ENCODE measurements around the gene IL21R.

Gene IL21R

DNA sequence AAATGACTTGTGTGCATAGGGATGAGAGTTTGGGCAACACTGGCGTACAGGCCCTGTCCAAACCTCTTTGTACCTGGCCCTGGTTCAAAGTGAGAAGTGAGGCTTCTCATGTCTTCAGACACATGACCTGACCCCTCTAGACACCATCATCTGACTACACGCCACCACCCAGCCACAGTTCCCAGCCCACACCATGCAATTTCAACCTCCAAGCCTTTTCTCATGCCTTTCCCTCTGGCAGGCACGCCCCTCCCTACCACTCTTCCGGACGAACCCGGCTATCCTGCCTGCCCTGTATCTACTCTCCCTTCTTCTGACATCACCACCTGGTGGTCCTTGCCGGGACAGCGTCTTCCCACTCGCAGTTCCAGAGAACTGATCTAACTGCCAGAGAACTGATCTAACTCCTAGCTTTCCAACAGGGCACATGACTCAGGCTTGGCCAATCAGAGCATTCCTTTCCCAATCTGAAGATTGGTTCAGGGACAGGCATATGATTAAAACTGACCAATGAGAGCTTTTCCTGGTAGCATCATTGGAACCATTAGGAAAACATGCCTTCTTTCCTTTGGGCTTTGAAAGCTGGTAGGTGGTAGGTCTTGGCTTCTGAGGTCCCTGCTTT lies 27.1 kb upstream of the IL21R start:
- peak; percentile 63 for DNase-seq (ENCODE audit: low read depth)
- no peak overlapping the region for H3K4me3 ChIP-seq (ENCODE audit: low read length)
- TF ChIP-seq, protein P1, sequence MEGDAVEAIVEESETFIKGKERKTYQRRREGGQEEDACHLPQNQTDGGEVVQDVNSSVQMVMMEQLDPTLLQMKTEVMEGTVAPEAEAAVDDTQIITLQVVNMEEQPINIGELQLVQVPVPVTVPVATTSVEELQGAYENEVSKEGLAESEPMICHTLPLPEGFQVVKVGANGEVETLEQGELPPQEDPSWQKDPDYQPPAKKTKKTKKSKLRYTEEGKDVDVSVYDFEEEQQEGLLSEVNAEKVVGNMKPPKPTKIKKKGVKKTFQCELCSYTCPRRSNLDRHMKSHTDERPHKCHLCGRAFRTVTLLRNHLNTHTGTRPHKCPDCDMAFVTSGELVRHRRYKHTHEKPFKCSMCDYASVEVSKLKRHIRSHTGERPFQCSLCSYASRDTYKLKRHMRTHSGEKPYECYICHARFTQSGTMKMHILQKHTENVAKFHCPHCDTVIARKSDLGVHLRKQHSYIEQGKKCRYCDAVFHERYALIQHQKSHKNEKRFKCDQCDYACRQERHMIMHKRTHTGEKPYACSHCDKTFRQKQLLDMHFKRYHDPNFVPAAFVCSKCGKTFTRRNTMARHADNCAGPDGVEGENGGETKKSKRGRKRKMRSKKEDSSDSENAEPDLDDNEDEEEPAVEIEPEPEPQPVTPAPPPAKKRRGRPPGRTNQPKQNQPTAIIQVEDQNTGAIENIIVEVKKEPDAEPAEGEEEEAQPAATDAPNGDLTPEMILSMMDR (IDR thresholded peaks at IDR 0.05; ENCODE audit: insufficient read depth, low read depth, low read length, missing control alignments): peak; percentile 39

DNA sequence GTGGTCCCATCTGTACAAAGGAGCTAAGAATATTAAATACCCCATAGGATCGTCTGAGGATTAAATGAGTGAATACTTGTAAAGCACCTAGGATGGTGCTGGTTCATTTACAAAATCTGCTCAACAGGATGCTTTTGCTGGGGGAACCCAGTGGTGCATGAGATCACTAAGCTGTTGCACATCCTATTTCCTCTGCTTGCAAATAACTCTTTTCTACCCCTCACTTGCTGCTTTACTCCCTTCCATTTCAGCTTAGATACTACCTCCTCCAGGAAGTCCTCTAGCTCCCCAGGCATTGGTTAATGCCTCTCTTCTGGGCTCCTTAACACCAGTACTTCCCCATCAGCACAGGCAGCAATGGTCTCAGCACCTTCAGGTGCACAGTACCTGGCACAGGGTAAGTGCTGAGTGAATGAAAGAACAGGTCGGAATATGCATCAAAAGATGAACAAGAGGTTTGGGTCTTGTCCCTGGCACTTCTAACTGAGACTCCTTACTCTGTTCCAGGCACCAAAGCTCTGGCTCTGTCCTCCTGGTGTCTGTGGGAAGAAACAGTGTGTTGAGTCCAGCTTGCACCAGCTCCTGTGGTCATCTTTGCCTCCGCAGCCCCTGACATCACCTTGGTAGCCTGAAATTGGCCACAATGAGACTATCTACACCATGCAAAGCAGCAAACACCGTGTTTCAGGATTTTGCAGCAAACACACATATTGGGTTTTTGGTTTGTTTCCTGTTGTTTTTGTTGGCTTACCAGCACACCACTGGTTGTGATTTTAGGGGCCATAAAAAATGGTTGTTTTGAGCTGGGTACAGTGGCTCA lies 24.1 kb upstream of the IL21R start:
- DNase-seq (ENCODE audit: low read depth): no peak
- H3K4me3 ChIP-seq (ENCODE audit: low read length): no peak overlapping the region
- TF ChIP-seq, protein P1 (IDR thresholded peaks at IDR 0.05; ENCODE audit: insufficient read depth, low read depth, low read length, missing control alignments): no peak

DNA sequence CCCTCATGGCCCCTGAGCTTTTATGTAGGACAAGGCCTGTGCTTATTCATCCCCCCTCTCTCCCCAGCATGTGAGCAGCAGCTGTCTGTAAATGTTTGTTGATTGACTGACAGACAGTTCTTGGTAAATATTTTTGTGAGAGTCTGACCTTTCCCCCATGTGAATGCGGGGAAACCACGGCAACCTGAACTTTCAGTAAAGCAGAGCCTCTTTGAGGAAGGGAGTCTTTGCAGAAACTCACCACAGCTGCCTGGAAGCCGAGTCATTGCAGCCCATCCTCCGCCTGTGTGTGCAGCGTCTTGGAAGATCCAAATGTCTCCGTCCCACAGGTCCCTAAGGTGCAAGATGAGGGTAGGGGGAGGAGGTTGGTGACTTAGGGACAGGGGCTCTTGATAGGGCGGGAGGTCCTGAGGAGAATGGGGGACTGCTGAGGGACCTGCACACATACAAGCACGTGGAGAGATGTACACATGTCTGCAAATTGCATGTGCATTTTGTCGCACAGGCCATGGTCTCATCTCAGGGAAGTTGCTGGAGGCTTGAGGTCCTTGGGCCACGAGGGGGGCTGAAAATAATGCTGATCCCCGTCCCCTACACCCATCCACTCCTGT lies 23.0 kb upstream of the IL21R start:
- H3K4me3 ChIP-seq (ENCODE audit: low read length): no peak overlapping the region
- DNase-seq (ENCODE audit: low read depth): no peak
- TF ChIP-seq, protein P1 (IDR thresholded peaks at IDR 0.05; ENCODE audit: insufficient read depth, low read depth, low read length, missing control alignments): no peak

DNA sequence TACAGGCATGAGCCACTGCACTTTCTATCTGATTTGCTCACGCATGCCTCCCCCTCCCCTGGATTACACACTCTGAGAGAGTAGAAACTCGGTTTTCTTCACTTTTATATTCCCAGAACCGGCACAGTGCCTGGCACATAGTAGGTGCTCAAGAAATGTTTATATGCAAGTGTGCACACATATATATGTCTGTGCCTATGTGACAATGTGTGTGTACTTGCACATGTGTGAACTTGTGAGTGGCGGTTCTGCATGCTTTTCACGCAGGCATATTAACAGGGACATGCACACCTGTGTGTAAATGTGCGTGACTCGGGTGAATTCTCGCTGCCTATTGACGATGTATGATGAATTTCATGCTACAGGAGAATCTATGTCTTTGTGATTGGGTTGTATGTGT lies 22.1 kb upstream of the IL21R start:
- TF ChIP-seq, protein P1 (IDR thresholded peaks at IDR 0.05; ENCODE audit: insufficient read depth, low read depth, low read length, missing control alignments): no peak
- DNase-seq (ENCODE audit: low read depth): no peak
- H3K4me3 ChIP-seq (ENCODE audit: low read length): no peak overlapping the region

DNA sequence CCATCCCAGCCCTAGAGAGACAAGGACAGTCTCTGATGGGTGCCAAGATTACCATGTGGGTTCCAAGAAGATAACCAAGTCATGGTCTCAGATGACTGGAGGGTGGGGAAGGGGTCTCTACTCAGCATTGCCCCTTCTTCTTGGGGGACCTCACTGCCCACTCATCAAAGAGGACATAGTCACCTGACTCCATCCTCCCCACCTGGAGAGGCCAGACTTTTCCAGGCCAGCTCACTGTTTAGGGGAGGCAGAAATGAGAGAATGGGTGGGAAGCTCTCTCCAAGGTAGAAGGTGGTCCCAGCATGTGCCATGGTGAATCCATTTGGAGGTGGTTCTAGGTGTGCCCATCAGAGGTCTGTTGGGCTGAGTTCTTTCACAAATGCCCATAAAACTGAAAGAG lies 20.7 kb upstream of the IL21R start:
- TF ChIP-seq, protein P1 (IDR thresholded peaks at IDR 0.05; ENCODE audit: insufficient read depth, low read depth, low read length, missing control alignments): no peak
- DNase-seq (ENCODE audit: low read depth): no peak
- no peak overlapping the region for H3K4me3 ChIP-seq (ENCODE audit: low read length)

DNA sequence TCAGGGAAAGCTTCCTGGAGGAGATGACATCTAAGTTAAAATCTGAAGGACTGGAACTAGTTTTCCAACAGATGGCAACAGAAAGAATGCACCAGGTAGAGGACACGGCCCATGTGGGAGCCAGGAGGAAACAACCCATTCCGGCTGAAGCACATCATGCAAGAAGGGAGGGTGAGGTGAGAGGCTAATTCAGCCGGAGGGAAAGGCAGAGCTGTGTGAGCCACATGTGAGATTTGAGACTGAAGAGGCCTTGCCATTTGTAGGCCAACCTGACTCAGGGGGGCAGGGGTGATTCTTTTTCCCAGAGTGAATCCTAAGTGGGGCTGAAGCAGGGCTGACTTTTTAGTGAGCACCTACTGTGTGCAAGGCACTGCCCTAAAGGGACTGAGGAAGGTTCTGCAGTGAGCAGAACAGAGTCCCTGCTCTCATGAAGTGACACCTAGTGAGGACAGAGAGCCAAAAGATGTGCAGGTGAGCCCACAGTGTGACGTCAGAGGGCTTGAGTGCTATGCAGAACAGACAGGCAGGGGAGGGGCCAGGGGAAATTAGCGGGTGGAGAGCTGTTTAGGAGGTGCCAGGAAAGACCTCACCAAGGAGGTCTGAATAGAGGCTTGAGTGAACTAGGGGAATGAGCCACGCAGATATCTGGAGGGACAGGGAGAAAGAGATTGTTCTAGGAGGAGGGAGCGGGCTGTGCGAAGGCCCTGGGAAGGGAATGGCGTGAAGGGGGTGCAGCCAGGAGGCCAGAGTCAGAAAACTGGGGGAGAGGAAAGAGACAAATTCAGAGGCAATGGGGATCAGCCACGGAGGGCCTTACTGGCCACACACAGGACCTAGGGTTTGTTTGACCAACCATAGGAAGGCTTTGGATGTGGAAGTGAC lies 19.8 kb upstream of the IL21R start:
- H3K4me3 ChIP-seq (ENCODE audit: low read length): no peak overlapping the region
- DNase-seq (ENCODE audit: low read depth): no peak
- TF ChIP-seq, protein P1 (IDR thresholded peaks at IDR 0.05; ENCODE audit: insufficient read depth, low read depth, low read length, missing control alignments): no peak

Measured in epithelial cell of esophagus (primary cell).